ENCODE data around the gene RUNX1.

The RUNX1 gene

DNA sequence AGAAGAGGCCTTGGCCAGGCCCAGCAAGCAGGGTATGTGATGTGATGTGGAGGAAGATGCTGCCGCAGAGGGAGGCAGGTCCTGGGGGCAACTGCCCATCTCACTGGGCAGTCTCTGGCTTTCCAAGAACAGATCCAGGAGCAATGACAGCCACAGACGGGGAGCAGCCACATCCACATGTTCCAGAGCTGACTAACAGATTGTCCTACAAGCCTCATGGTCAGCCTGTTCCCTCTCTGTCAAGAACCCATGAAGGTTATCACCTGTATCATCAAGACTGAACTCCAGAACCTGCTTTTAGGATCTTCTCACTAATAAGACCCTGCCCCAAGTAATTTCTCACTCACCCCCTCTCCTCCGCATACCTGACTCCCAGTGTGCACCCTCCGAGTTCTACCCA lies 187.8 kb downstream of the RUNX1 start:
- Histone ChIP-seq H3K9ac (ENCODE audit: low read length in 5 of 5) (no peak overlapping the region), H3K27ac (ENCODE audit: low read depth, low read length) (no peak overlapping the region), H3K27me3 (ENCODE audit: control insufficient read depth in 5 of 5, insufficient read depth in 4 of 5, low read length in 5 of 5) (peaks cover 0 to 3% (median 0%) of the 10 kb centered on the region in 5 donors), H3K4me1 (ENCODE audit: control insufficient read depth in 5 of 5, insufficient read depth in 5 of 5, low read length in 5 of 5) (peaks cover 0 to 38% (median 29%) of the 10 kb centered on the region in 5 donors), H3K36me3 (ENCODE audit: control insufficient read depth in 5 of 5, insufficient read depth in 5 of 5, low read length in 5 of 5) (peaks cover 9 to 83% (median 47%) of the 10 kb centered on the region in 5 donors), H3K9me3 (ENCODE audit: control insufficient read depth in 5 of 5, low read length in 5 of 5) (no peaks in the 10 kb centered on the region), H3K4me3 (ENCODE audit: low read depth in 1 of 5, low read length in 5 of 5) (no peak overlapping the region)

DNA sequence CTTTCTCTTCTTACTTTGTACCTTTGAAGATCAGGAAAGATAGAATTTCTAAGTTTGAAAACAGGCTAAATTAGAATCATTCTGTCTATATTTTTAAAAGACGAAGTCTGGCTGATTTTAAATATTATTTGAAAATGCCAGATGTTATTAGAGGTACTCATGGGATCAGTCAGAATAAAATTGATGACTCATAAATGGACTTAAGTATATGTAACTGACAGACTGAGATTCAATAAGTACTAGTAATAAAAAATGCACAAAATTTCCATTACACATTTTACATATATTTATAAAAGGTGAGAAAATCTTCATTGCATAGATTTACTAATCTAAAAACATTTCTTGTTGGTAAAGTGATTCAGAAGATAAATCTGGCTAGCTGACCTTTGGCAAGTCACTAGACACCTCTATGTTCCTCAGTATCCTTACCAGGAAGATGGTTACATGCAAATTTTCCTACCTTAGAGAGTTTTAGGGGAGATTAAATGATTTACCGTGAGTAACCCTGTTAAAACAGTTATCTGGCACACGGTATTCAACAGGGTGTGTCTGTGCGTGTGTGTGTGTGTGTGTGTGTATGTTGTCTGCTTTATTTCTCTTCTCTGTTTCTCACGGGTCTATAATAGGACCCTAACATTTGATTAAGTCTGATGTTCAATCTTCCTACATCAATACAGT lies 189.0 kb downstream of the RUNX1 start:
- peak overlapping the region in 1 of 5 donors; percentile 17 for H3K9ac ChIP-seq (ENCODE audit: low read length in 5 of 5)
- no peaks in the 10 kb centered on the region for H3K27me3 ChIP-seq (ENCODE audit: control insufficient read depth in 5 of 5, insufficient read depth in 4 of 5, low read length in 5 of 5)
- H3K4me3 ChIP-seq (ENCODE audit: low read depth in 1 of 5, low read length in 5 of 5): no peak overlapping the region
- H3K9me3 ChIP-seq (ENCODE audit: control insufficient read depth in 5 of 5, low read length in 5 of 5): no peaks in the 10 kb centered on the region
- peak overlapping the region; percentile 59 for H3K27ac ChIP-seq (ENCODE audit: low read depth, low read length)
- peaks cover 11 to 79% (median 47%) of the 10 kb centered on the region in 5 donors for H3K36me3 ChIP-seq (ENCODE audit: control insufficient read depth in 5 of 5, insufficient read depth in 5 of 5, low read length in 5 of 5)
- H3K4me1 ChIP-seq (ENCODE audit: control insufficient read depth in 5 of 5, insufficient read depth in 5 of 5, low read length in 5 of 5): peaks cover 0 to 28% (median 18%) of the 10 kb centered on the region in 5 donors

DNA sequence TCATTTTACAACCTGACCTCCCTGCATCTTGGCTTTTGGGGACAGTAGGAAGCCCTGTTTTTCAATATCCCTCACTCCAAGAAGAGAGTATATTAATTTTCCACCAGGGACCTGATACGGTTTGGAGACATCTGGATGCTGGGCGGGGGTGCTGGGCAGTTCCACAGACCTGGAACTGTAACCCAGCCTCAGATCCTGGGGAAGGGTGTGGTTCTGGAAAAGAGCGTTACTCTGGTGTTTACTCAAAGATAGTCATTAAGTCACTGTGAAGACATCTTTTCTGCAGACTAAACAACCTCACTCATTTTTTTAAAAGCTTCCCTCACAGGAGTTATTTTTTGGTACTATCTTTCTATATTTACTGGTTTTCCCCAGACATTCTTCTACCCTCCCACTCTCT lies 190.5 kb downstream of the RUNX1 start:
- Histone ChIP-seq H3K36me3 (ENCODE audit: control insufficient read depth in 5 of 5, insufficient read depth in 5 of 5, low read length in 5 of 5) (peaks cover 12 to 77% (median 42%) of the 10 kb centered on the region in 5 donors), H3K27me3 (ENCODE audit: control insufficient read depth in 5 of 5, insufficient read depth in 4 of 5, low read length in 5 of 5) (no peaks in the 10 kb centered on the region), H3K9me3 (ENCODE audit: control insufficient read depth in 5 of 5, low read length in 5 of 5) (no peaks in the 10 kb centered on the region), H3K4me3 (ENCODE audit: low read depth in 1 of 5, low read length in 5 of 5) (no peak overlapping the region), H3K9ac (ENCODE audit: low read length in 5 of 5) (no peak overlapping the region), H3K27ac (ENCODE audit: low read depth, low read length) (peak overlapping the region; percentile 59), H3K4me1 (ENCODE audit: control insufficient read depth in 5 of 5, insufficient read depth in 5 of 5, low read length in 5 of 5) (peaks cover 0 to 13% (median 6%) of the 10 kb centered on the region in 5 donors)

DNA sequence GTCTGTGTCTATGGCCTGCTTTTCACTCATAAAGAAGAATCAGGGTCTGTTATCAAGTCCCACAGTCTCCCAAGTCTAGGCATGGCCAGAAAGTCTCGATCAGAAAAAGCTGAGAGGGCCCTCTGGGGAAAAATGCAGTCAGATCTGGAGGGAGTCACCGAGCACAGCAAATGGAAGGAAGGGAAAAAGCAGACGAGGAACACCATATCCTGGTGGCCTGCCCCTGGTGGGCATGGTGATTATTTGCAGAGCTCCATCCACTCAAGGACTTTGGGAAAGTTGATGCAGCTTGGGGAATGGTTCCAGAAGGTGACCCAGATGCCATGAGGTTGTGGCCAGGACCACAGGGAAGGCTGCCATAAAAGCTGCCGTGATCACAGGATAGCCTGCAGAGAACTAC lies 191.2 kb downstream of the RUNX1 start:
- Histone ChIP-seq H3K27me3 (ENCODE audit: control insufficient read depth in 5 of 5, insufficient read depth in 4 of 5, low read length in 5 of 5) (no peaks in the 10 kb centered on the region), H3K36me3 (ENCODE audit: control insufficient read depth in 5 of 5, insufficient read depth in 5 of 5, low read length in 5 of 5) (peaks cover 13 to 80% (median 45%) of the 10 kb centered on the region in 5 donors), H3K4me3 (ENCODE audit: low read depth in 1 of 5, low read length in 5 of 5) (no peak overlapping the region), H3K4me1 (ENCODE audit: control insufficient read depth in 5 of 5, insufficient read depth in 5 of 5, low read length in 5 of 5) (peaks cover 0 to 13% (median 6%) of the 10 kb centered on the region in 5 donors), H3K27ac (ENCODE audit: low read depth, low read length) (peak overlapping the region; percentile 38), H3K9me3 (ENCODE audit: control insufficient read depth in 5 of 5, low read length in 5 of 5) (no peaks in the 10 kb centered on the region), H3K9ac (ENCODE audit: low read length in 5 of 5) (no peak overlapping the region)

DNA sequence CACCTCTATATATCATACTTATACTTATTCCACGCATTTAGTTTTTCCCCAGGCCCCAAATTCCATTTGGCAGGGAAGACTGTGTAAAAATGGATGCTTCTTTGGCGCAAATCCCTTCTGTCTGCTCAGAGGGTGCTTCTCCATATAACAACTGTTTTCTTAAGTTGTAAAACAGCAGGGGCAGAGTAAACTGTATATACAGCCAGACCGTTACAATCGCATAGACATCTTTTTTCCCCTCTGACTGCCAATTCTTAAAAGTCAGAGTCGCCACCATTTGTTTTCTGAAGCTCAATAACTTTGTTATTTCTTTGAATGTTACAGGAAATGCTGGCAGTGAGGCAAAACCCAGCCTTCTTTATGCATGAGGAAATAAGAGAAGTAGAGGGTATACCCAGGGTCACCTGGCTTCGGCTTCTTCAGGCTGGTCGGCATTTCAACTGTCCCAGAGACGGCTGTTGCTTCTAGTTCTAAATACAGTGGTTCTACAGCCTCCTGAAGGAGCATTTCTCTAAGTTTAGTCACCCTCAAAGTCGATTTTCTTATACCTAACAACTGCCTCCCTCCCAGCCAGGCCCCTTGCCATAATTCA lies 191.9 kb downstream of the RUNX1 start:
- H3K4me1 ChIP-seq (ENCODE audit: control insufficient read depth in 5 of 5, insufficient read depth in 5 of 5, low read length in 5 of 5): peaks cover 0 to 13% (median 6%) of the 10 kb centered on the region in 5 donors
- no peaks in the 10 kb centered on the region for H3K9me3 ChIP-seq (ENCODE audit: control insufficient read depth in 5 of 5, low read length in 5 of 5)
- no peaks in the 10 kb centered on the region for H3K27me3 ChIP-seq (ENCODE audit: control insufficient read depth in 5 of 5, insufficient read depth in 4 of 5, low read length in 5 of 5)
- peaks cover 13 to 74% (median 44%) of the 10 kb centered on the region in 5 donors for H3K36me3 ChIP-seq (ENCODE audit: control insufficient read depth in 5 of 5, insufficient read depth in 5 of 5, low read length in 5 of 5)
- peak overlapping the region; percentile 38 for H3K27ac ChIP-seq (ENCODE audit: low read depth, low read length)
- no peak overlapping the region for H3K4me3 ChIP-seq (ENCODE audit: low read depth in 1 of 5, low read length in 5 of 5)
- no peak overlapping the region for H3K9ac ChIP-seq (ENCODE audit: low read length in 5 of 5)

DNA sequence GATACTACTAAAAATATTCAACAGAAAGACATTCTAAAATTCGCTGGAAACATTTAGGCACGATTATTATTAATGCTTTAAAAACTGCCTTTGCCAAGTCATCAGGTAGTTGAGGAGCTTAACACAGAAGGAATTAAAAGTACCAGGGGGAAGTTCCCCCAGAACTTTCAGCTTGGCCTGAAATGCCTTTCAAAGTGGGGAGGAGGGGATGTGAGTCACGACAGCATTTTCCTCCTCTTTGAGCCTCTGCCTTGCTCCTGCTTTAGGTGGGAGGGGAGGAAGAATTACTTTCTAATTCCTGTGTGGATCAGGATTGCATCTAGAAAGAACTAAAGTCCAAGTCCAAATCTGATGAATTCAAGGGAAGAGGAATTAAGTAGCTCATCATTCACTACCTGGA lies 196.7 kb downstream of the RUNX1 start:
- Histone ChIP-seq H3K9me3 (ENCODE audit: control insufficient read depth in 5 of 5, low read length in 5 of 5) (no peaks in the 10 kb centered on the region), H3K9ac (ENCODE audit: low read length in 5 of 5) (no peak overlapping the region), H3K27me3 (ENCODE audit: control insufficient read depth in 5 of 5, insufficient read depth in 4 of 5, low read length in 5 of 5) (no peaks in the 10 kb centered on the region), H3K4me1 (ENCODE audit: control insufficient read depth in 5 of 5, insufficient read depth in 5 of 5, low read length in 5 of 5) (no peaks in the 10 kb centered on the region), H3K27ac (ENCODE audit: low read depth, low read length) (peak overlapping the region; percentile 24), H3K36me3 (ENCODE audit: control insufficient read depth in 5 of 5, insufficient read depth in 5 of 5, low read length in 5 of 5) (peaks cover 23 to 58% (median 30%) of the 10 kb centered on the region in 5 donors), H3K4me3 (ENCODE audit: low read depth in 1 of 5, low read length in 5 of 5) (no peak overlapping the region)

DNA sequence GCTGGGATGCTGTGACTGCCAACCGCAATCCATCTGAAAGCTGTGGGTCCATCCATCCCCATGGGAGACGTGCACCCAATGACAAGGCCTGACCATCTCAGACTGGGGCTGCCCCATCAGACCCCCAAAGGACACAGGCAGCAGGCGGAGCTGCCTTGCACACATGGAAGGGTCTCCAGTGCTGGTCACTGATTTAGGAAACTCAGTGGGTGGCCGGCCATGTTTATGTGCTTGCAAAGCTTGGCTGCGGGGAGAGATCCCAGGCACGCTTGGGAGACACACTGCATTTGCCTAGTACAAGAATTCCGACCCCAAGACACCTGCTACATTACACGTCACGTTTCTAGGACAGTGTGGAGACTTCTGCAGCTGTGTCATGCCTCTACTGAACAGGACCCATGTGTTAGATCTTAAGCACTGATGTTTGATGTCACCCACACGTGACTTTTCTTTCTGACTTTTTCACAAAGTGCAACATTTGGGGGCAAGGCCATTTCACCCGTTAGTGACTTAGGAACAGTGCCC lies 198.9 kb downstream of the RUNX1 start:
- Histone ChIP-seq H3K4me1 (ENCODE audit: control insufficient read depth in 5 of 5, insufficient read depth in 5 of 5, low read length in 5 of 5) (peaks cover 3 to 19% (median 18%) of the 10 kb centered on the region in 5 donors), H3K4me3 (ENCODE audit: low read depth in 1 of 5, low read length in 5 of 5) (no peak overlapping the region), H3K27ac (ENCODE audit: low read depth, low read length) (no peak overlapping the region), H3K36me3 (ENCODE audit: control insufficient read depth in 5 of 5, insufficient read depth in 5 of 5, low read length in 5 of 5) (peaks cover 12 to 41% (median 21%) of the 10 kb centered on the region in 5 donors), H3K9ac (ENCODE audit: low read length in 5 of 5) (no peak overlapping the region), H3K27me3 (ENCODE audit: control insufficient read depth in 5 of 5, insufficient read depth in 4 of 5, low read length in 5 of 5) (no peaks in the 10 kb centered on the region), H3K9me3 (ENCODE audit: control insufficient read depth in 5 of 5, low read length in 5 of 5) (no peaks in the 10 kb centered on the region)

DNA sequence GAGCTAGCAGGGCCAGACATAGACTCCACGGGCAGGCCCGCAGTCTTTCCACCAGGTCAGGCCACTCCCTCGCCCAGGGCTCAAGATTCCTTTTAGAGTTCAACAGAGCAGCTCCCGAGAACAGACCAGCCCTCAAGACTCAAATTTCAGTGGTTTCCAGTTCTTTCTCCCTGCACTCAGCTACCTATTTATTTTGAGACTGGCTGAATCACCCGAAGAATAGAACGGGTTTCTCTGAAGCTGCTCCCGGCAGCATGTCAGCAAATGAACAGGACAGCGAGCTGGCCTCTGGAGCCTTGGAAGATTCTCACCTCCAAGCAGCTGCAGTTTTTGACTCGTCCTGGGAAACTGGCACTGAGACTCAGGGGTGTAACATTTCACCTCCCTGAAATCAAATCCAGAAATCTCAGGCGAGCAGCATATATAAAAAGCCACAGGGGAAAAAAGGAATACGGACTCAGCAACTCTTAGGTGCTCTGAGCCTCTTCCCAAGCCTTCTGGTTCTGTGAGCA lies 202.4 kb downstream of the RUNX1 start:
- Histone ChIP-seq H3K4me3 (ENCODE audit: low read depth in 1 of 5, low read length in 5 of 5) (no peak overlapping the region), H3K36me3 (ENCODE audit: control insufficient read depth in 5 of 5, insufficient read depth in 5 of 5, low read length in 5 of 5) (peaks cover 9 to 26% (median 16%) of the 10 kb centered on the region in 5 donors), H3K9me3 (ENCODE audit: control insufficient read depth in 5 of 5, low read length in 5 of 5) (no peaks in the 10 kb centered on the region), H3K4me1 (ENCODE audit: control insufficient read depth in 5 of 5, insufficient read depth in 5 of 5, low read length in 5 of 5) (peaks cover 9 to 53% (median 42%) of the 10 kb centered on the region in 5 donors), H3K27ac (ENCODE audit: low read depth, low read length) (peak overlapping the region; percentile 97), H3K9ac (ENCODE audit: low read length in 5 of 5) (peak overlapping the region in 3 of 5 donors; percentile 35 to 44 (median 42)), H3K27me3 (ENCODE audit: control insufficient read depth in 5 of 5, insufficient read depth in 4 of 5, low read length in 5 of 5) (no peaks in the 10 kb centered on the region)

DNA sequence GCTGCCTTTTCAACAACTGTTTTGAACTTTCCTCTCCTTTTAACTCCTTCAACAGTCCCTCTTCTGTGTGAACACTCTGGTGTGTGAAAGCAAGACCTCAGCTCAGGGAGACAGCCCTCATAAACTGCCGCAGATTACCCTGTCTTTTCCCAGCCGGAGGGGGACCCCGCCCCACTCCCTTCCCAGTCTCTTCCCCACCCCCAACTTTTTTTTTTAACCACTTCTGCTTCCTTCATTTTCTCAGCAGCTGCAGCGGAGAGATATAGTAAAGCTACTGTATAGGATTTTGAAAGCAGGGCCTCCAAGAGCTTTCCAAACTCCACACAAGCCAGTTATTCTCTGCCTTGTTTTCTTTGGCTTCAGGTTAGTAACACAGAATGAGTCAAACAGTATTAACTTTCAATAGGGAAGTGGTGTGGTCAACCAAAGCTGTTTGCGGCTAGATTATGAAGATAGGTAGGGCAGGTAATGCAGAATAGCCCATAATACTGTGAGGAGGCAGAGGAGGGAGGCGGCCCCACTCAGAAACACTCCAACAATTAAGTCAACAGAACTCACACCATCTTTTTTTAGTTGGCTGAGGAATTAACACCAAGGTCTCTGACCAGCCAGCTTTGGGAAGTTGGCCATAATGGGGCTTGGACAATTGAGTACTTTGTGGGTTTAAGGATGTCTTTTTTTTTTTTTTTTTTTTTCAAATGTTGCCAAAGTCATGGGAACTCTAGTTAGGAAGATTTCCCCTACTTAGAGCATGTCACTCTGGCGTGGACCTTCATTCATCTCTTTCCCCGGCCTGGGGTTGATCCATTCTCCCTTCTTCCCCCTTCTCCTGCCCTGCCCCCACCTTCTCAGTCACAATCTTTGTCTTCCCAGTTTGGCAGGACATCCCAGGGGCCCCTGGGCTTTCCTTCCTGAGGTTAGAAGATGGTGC lies 203.3 kb downstream of the RUNX1 start:
- Histone ChIP-seq H3K4me1 (ENCODE audit: control insufficient read depth in 5 of 5, insufficient read depth in 5 of 5, low read length in 5 of 5) (peaks cover 9 to 60% (median 45%) of the 10 kb centered on the region in 5 donors), H3K9me3 (ENCODE audit: control insufficient read depth in 5 of 5, low read length in 5 of 5) (no peaks in the 10 kb centered on the region), H3K9ac (ENCODE audit: low read length in 5 of 5) (peak overlapping the region in 4 of 5 donors; percentile 15 to 63 (median 52)), H3K27ac (ENCODE audit: low read depth, low read length) (peak overlapping the region; percentile 97), H3K36me3 (ENCODE audit: control insufficient read depth in 5 of 5, insufficient read depth in 5 of 5, low read length in 5 of 5) (peaks cover 7 to 26% (median 17%) of the 10 kb centered on the region in 5 donors), H3K27me3 (ENCODE audit: control insufficient read depth in 5 of 5, insufficient read depth in 4 of 5, low read length in 5 of 5) (no peaks in the 10 kb centered on the region), H3K4me3 (ENCODE audit: low read depth in 1 of 5, low read length in 5 of 5) (peak overlapping the region in 1 of 5 donors; percentile 30)

Data from subcutaneous abdominal adipose tissue (tissue), 5 donors.